ENCODE results near the gene OR2J3.

- TF ChIP-seq CTCF (IDR thresholded peaks at IDR 0.05) = no peak
- no peak for TF ChIP-seq EP300 (IDR thresholded peaks at IDR 0.05)
These were observed 34.5 kb downstream of the OR2J3 start for GRCh38 chr6:29142309-29142708.
